ENCODE data around the gene NME4. TPM values are rescaled to one million over a fixed set of nuclear protein-coding genes. Genes with fewer than 3 reads are reported as not detected.

Gene NME4
- total RNA-seq, 1 experiment from 2014 or later, result 68.2 TPM

- DNase-seq (ENCODE audit: low read depth, low spot score), result no peak
- ChIA-PET RAD21 (ENCODE audit: low non-redundant PET in 1 of 2, low total read pairs in 2 of 2, uncharacterized antibody in 2 of 2, unreplicated experiment in 2 of 2) (no interaction called here), POLR2A (no interaction called here), CTCF (interaction anchor here (1.2 to 2.2 kb wide), 2 partner anchors 10 to 256 kb away, joined by 10 to 21 read pairs; partner anchors contain the start of gene AXIN1)
- H4K20me1 ChIP-seq (ENCODE audit: insufficient read depth), result no peaks in the 10 kb centered on the region
- no peaks in the 10 kb centered on the region for H3K4me1 ChIP-seq (ENCODE audit: control insufficient read depth in 1 of 2, insufficient read depth in 2 of 2, low read length in 2 of 2)
- H3K36me3 ChIP-seq (ENCODE audit: control insufficient read depth in 1 of 2, insufficient read depth in 2 of 2, low read length in 2 of 2), result no peaks in the 10 kb centered on the region
- TF ChIP-seq REST (IDR thresholded peaks at IDR 0.05; ENCODE audit: low read depth), result no peak
- TF ChIP-seq CEBPB (IDR thresholded peaks at IDR 0.05; ENCODE audit: low read depth), result no peak
- no peak for TF ChIP-seq EZH2phosphoT487 (IDR thresholded peaks at IDR 0.05; ENCODE audit: borderline replicate concordance)
- TF ChIP-seq EZH2 (IDR thresholded peaks at IDR 0.05), result no peak
- no peak for TF ChIP-seq MAX (IDR thresholded peaks at IDR 0.05)
- no peak for TF ChIP-seq JUND (IDR thresholded peaks at IDR 0.05)
- H3K9ac ChIP-seq (ENCODE audit: low read length), result no peak overlapping the region
- no peak overlapping the region for H3K4me3 ChIP-seq (replicated peaks in 1 of 2; ENCODE audit: low read depth in 1 of 2, low read length in 2 of 2)
- no peaks in the 10 kb centered on the region for H3K27me3 ChIP-seq (ENCODE audit: insufficient read depth, low read length)
- ATAC-seq, result no peak
- no TSS peak for BruUV-seq (replicated peaks)
- H3K4me2 ChIP-seq (ENCODE audit: low read length), result no peak overlapping the region
- H3K9me3 ChIP-seq (ENCODE audit: control insufficient read depth in 1 of 2, insufficient read depth in 1 of 2, low read depth in 1 of 2, low read length in 2 of 2), result no peaks in the 10 kb centered on the region
- H3K79me2 ChIP-seq (ENCODE audit: insufficient read depth, low read length), result no peaks in the 10 kb centered on the region
- H3K9me2 ChIP-seq (ENCODE audit: insufficient read depth), result no peaks in the 10 kb centered on the region
- intact Hi-C loops (cut with micrococcal nuclease), result no loop called here
- no peak overlapping the region for H2AFZ ChIP-seq (ENCODE audit: low read depth, low read length, poor library complexity, severe bottlenecking)
- no peak overlapping the region for H3K27ac ChIP-seq (ENCODE audit: low read depth, low read length)
Observed at GRCh38 chr16:363110-363765, 33.8 kb upstream of the NME4 start.

All from HCT116 (cell line).